Ramos (cell line): ENCODE data around the gene WAS.
"Not testable (repeated sequence)": the region's sequence is repeated elsewhere in the genome, so short reads cannot be mapped to it uniquely, and the experiment has no call there.

Experiments used
- in situ Hi-C: fragments of 300-500 bp; cut with MboI; formaldehyde crosslinking; loops from one replicate; pipeline ENCODE4 v1.14.3; 2022; ENCODE audit warnings: low sequenced_read_pairs; ENCODE audit not compliant: unreplicated experiment

WAS gene

DNA sequence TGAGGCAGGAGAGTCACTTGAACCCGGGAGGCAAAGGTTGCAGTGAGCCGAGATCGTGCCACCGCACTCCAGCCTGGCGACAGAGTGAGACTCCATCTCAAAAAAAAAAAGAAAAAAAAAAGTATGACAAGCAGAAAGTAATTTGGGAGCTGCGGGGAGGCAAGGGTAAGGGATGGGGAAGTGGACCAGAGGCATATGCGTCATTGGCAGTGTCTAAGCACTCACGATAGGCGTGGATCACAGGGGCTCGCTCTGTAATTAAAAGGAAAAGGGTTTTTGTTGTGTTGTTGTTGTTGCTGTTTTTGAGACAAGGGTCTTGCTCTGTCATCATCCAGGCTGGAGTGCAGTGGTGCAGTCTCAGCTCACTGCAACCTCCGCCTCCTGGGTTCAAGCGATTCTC lies 804 bp upstream of the WAS start:
- in situ Hi-C loops, result not testable (repeated sequence)

DNA sequence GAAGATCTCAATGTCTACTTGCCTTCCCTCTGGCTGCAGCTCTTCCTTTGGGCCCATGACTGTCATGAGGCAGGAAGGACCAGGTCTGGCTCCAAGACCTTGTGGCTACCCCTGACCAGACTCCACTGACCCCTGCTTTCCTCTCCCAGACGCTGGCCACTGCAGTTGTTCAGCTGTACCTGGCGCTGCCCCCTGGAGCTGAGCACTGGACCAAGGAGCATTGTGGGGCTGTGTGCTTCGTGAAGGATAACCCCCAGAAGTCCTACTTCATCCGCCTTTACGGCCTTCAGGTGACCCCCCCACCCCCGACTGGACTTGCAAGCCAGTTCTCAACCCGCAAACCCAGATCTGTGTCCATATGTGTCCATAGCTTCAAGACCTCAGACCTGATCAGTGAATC lies 535 bp downstream of the WAS start:
- in situ Hi-C loops, result no loop called here

DNA sequence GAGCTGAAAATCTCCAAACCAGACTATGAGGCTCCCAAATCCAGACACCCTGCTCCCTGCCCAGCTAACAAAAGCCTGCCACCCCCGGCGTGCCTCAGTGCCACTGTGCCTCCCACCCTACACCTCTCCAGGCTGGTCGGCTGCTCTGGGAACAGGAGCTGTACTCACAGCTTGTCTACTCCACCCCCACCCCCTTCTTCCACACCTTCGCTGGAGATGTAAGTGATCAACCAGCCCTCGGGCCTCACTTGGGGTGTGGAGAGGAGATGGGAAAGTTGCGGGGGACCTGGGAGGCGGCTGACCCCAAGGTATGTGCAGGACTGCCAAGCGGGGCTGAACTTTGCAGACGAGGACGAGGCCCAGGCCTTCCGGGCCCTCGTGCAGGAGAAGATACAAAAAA lies 1.8 kb downstream of the WAS start:
- in situ Hi-C loops, result no loop called here

DNA sequence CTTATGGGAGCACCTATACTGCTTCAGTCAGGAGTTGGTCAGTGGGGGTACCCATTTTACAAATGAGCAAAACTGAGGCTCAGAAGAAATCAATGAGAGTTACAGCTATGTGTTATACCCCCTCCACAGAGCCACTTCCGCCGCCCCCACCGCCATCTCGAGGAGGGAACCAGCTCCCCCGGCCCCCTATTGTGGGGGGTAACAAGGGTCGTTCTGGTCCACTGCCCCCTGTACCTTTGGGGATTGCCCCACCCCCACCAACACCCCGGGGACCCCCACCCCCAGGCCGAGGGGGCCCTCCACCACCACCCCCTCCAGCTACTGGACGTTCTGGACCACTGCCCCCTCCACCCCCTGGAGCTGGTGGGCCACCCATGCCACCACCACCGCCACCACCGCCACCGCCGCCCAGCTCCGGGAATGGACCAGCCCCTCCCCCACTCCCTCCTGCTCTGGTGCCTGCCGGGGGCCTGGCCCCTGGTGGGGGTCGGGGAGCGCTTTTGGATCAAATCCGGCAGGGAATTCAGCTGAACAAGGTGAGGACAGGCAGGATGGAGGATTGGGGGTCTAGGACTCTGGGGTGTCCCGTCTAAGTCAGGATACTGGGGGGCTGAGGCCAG lies 5.0 kb downstream of the WAS start:
- in situ Hi-C loops, result no loop called here

DNA sequence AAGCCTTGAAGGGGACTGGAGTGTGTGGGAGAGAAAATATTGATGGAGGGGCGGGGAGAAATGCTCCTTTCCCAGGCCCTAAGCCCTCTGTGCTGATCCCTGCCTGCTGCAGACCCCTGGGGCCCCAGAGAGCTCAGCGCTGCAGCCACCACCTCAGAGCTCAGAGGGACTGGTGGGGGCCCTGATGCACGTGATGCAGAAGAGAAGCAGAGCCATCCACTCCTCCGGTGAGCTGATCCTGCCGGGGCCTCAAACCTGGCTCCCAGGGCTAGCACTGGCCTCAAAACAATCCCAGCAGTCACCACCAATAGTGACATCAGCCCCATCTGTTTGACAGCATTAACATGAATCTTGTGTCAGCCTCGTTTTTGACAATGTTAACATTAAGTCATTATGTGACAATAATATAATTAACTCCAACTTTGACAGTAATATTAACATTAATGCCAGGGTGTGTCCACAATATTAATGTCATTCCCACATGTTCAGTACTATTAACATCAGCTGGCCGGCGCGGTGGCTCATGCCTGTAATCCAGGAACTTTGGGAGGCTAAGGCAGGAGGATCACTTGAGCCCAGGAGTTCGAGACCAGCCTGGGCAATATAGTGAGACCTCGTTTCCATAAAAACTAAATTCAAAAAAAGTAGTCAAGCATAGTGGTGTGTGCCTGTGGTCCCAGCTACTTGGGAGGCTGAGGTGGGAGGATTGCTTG lies 5.8 kb downstream of the WAS start:
- in situ Hi-C loops, result no loop called here

DNA sequence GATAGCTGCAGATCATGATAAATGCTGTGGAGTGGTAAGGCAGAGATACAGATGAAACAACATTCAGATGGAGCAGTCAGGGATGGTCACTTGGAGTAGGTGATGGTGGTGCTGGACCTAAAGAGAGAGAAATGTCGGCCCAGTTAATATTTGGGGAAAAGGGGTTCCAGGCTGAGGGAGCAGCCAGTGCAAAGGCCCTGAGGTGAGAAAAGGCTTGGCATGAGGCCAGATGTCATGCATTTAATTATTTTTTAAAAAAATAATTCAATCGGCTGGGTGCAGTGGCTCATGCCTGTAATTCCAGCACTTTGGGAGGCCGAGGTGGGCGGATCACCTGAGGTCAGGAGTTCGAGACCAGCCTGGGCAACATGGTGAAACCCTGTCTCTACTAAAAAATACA lies 8.1 kb downstream of the WAS start:
- in situ Hi-C loops, result not testable (repeated sequence)

DNA sequence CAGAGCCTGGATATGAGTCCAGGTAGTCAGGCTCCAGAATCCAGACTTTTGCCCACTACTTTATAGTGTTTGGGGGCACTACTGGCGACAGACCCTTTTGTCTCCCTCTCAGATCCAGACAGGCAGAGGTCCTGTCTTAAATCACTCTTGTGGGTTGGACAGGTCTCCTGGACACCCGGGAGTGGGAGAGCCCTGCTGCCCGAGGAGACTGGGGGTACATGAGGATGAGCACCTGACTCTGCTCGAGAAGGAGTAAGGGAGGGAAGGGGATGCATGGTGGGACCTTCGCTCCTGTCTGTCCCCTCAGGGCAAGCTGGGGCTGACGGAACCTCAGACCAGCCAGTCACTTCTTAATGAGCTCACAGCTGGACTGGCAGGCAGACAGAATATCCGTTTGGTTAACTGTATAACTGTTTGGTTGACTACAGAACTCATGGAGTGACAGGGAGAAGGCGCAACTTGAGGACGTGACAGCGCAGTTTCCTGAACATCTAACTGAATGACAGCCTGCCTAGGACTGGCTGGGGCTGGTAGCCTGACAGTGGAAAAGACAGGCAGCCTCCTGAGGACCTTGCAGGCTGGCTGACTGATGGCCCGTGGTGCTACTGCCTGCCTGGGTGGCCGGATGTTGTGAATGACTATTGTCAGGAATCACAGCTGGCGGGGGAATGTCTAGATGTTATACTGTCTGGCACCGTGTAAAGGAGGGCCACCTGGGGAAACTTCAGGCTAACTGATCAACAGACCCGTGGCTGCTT lies 11.4 kb downstream of the WAS start:
- in situ Hi-C loops, result no loop called here

DNA sequence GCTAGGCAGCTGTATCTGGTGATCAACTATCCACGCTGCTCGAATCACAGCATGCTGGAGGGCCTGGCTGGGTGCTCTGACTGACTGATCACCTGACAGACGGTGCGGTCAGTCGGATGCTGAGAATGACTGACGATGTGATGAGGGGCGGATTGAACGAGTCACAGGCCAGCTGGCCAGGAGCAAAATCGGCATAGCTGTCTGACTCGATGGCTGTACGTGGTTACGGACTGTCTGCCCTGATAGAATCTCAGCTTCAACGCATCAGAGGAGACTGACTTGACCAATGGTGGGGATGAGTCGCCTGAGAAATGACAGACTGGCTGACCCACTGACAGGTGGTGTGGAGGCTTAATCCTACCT lies 11.9 kb downstream of the WAS start:
- in situ Hi-C loops, result no loop called here

DNA sequence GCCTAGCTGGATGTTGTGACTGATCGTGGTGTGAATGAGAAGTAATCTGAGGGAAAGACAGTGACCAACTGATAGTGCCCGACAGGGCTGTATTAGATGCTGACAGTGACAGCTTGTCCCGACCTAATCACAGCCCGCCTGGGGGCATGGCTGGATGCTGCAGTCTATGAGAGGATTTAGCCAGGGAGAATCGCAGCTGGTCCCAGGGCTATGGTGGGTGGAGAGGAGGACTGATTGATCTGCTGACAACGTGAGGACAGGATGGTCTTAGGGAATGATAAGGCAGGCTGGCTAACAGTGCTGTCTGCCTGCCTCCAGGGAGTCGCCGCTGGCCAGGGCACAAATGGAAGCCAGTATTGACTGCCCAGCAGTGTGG lies 12.3 kb downstream of the WAS start:
- in situ Hi-C loops, result no loop called here

DNA sequence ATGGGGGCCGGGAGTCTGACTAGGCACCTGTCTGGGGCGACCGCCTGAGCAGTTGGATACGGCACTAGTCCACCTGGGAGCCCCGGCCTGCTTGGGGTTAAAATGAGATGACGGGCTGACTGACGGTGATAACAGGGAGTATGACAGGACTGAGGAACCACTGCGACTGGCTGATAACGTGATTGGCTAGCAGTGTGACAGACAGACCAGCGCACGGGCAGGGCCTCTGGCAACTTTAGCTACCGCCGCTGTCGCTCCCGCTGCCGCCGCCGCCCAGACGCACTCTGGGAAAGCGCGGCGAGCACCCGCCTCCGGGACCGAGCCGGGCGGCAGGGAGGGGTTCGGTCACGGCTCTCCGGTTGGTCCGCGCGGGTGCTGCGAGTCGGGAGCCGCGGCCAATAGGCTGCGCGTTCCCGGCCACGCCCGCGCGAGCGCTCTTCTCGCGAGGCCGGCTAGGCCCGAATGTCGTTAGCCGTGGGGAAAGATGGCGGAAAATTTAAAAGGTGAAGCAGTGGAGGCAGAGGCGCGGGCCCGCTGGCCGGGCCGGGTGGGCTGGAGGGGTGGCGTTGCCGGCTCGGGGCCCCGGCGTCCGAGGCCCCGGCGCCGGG lies 12.8 kb downstream of the WAS start, which contains the start of gene SUV39H1:
Gene SUV39H1, plus strand, starts transcription at position 434 of the 608 bp plus-strand sequence. Its CDS starts 51 bp downstream, at position 485.
- in situ Hi-C loops, result no loop called here

DNA sequence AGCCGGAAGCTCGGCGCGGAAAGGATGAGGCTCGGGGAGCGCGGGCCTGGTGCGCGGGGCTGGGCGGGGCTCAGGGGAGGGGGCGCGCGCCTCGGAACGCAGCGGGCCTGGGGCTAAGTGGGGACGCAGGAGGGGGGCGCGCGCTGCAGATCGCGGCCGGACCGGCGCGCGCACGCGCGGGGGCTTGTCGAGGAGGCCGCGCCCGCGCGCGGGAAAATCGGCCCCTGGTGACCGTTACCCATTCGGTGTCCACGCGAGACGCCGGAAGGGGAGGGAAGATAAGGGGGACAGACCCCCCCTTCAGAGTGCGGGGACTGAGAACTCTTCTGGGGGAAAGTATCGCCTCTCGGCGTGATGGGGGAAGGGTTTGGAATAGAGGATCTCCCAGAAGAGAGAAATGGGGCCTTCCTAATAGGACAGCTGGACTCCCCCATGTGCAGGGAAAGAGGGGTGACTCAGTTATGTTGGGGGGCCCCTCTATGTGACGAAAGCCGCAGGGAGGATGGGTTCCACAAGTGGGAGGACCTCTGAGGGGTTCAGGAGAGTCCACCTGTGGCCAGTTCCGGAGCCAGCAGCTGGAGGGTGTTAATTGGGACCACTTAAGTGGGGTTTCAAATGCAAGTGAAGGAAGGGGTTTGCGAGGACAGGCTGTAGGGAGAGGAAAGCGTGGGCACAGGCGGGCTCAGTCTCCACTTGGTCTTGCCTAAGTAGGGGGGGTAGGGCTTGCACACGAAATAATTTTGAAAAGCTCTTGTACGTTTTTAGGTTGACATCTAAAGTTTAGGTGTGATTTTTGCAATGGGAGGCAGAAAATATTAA lies 13.5 kb downstream of the WAS start:
- in situ Hi-C loops, result no loop called here

DNA sequence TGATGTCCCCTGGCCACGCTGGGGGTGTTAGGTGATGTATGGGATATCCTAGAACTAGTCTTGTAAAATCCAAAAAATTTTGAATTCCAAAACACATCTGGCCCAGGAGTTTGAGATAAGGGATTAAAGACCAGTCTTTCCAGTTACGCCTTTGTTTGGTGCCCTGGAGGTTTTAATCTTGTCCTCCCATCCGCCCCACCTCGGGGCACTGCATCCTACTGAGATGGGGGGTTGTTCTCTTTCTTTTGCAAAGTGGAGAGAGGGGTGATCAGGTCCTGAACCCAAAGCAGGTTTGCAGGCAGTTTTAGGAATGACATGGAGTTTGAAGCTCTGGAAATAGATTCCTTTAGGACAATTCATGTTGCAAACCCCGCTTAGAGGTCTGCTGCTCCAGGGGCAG lies 14.7 kb downstream of the WAS start:
- in situ Hi-C loops, result no loop called here

DNA sequence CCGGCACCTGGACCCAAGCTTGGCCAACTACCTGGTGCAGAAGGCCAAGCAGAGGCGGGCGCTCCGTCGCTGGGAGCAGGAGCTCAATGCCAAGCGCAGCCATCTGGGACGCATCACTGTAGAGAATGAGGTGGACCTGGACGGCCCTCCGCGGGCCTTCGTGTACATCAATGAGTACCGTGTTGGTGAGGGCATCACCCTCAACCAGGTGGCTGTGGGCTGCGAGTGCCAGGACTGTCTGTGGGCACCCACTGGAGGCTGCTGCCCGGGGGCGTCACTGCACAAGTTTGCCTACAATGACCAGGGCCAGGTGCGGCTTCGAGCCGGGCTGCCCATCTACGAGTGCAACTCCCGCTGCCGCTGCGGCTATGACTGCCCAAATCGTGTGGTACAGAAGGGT lies 16.6 kb downstream of the WAS start:
- in situ Hi-C loops, result no loop called here

DNA sequence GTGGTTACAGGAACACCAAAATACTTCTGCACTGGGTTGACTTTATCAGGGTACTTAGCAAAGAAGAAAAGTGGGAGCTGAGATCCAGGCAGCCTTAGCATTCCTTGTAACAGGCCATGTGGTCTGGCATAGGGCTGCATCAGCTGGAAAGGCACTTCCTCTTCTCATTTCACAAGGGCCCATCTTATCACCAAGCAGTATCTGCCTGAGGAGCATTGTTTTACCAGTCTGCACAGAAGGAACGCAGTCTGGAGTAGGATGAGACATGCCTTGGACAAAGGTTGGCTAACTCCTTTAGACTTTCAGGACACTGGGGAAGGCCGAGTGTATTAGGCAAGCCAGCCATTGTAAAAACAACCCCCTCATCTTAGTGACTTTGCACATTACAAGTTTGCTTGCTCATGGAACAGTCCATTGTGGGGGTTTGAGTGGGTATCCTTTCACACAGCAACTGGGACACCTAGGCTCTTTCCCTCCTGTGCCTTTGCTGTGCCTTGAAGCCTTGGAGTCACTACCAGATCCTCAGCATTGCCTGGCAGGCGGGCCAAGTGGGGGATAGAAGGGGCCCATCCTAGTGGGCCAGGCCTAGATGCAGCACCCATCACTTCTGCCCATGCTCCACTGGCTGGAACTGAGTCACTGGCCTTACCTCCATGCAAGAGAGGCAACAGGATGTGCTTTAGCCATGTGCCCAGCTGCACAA lies 17.5 kb downstream of the WAS start:
- in situ Hi-C loops, result no loop called here

DNA sequence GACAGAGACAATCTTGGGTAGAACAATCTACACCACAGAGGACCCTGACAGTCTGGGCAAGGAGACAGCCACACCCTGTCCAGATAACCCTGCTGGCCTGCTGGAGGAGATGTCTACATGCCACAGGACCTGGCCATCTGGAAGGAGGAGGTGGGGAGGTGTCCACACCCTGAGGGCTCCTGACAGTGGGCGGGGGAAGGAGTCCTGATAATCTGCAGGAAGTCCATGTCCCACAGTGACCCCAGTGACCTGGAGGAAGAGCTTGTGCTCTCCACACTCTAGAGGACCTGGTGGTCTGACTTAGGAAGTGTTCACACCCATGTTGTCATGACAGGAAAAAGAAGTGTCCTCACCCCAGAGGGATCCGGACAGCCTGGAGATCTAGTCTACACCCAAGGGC lies 18.4 kb downstream of the WAS start:
- in situ Hi-C loops, result no loop called here

DNA sequence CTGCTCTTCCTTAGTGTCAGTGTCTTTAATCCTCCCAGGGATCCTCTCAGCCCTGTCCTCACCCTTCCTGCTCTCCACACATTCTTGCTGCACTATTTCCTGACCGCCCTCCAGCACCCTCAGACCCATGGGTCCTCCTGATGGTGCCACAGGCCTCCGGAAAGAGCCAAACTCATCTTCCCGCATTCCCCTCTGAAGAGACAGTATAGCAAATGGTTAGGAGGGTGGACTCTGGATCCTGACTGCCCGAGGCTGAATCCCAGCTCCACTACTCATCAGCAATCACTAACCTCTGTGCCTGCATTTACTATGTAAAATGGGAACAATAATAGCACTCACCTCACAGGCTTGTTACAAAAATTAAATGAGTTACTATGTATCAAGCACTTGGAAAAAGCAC lies 19.1 kb downstream of the WAS start:
- in situ Hi-C loops, result no loop called here

DNA sequence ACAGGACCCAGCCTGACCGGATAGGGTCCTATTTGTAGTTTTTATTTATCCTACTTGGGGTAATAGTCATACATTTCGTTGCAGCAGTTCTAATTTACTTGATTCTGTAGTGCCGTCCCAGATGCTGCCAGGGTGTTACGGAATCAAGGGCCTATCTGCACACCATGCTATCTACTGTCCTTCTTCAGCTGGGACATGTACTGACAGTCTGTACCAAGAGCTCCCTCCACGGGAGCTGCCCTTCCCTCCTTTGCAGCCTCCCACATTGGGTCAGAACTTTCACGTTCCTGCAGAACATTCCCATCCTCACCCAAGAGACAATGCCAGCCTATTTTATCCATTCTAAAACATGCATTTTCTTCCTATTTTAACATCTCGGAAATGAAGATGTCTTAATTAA lies 19.6 kb downstream of the WAS start:
- in situ Hi-C loops, result no loop called here

DNA sequence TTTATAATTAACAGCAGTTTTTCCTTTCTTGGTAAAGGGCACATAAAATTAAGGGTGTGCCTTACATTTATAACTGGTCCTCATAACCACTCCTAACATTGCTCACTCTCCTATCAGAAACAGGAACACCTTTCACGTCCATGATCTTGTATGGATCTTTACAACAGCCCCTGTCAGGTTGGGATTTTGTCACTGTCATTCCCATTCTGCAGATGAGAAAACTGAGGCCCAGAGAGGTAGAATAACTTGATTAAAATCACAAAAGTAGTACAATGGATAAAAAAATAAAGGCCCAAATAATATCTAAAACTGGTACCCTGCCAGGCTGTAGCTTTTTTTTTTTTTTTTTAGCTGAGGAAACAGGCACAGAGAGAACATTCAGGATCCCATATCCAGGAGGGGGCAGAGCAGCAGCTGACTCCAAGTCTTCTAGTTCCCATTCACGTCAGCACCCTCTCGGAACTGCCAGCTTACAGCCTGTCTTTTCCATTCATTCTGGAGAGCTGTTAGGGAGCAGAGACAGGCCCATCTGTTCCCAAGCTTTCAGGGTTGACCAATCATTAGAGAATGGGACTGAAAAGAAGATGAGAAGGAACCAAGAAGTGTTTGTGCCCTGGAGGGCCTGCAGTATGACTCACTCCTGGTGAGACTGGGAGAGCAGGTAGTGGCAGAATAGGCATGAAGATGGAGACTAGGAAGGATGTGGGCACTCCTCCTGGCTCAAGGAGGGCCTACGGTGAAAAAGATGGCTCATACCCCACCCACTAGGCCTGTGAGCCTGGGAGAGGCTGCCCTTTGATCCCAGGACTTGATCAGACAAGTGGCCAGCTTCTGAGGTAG lies 20.3 kb downstream of the WAS start:
- in situ Hi-C loops, result no loop called here

DNA sequence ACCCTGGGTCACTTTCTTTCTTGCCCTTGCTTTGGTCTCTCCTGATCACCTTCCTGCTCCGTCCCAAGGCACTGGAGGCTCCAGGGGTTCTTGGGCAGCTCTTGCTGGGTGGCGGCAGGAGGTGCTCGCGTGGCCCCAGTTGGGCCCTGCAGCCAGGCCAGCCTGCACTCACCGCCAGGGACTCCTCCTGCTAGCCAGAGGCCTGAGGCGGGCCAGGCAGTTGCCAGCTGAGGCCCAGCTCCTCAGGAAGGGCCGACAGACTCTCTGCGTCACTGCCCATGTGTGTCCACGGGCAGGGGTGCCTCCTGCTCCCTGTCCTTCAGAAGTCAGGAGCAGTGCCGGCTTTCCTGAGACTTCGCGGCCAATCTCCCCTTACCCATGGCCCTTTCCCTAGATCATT lies 22.3 kb downstream of the WAS start:
- in situ Hi-C loops, result no loop called here
